Keratinocyte (primary cell): ENCODE results near the gene ONECUT1. TPM values are rescaled to one million over a fixed set of nuclear protein-coding genes. Genes with fewer than 3 reads are reported as not detected.
A peak's percentile ranks its signal among the peaks of the same experiment; 100 is the strongest.

Source experiments
- DNase-seq: peaks from one replicate; pipeline ENCODE4 v3.0.0-alpha.2; 2011; ENCODE audit warnings: low read depth, missing footprints, low spot score
- FAIRE-seq: peaks from 2 replicates; lab custom pipeline; 2011; peaks lifted over from hg19 to GRCh38; lab: Jason Lieb, UNC
- H2AFZ ChIP-seq: 2 replicates; pipeline ENCODE4 v1.6.0; 2012; ENCODE audit warnings: low read length, control low read depth, inconsistent platforms; ENCODE audit not compliant: control insufficient read depth
- H3K27ac ChIP-seq: 2 replicates; pipeline ENCODE4 v1.5.1; 2011; ENCODE audit warnings: low read length; ENCODE audit not compliant: control insufficient read depth, insufficient read depth
- H3K27me3 ChIP-seq: 3 replicates; pipeline ENCODE4 v1.6.0; 2011; ENCODE audit warnings: low read length; ENCODE audit not compliant: control insufficient read depth, insufficient read depth; ENCODE audit errors: extremely low read depth
- H3K36me3 ChIP-seq, 2 experiments: 2 replicates in 1 of 2; 3 replicates in 1 of 2; pipeline ENCODE4 v1.5.1; 2011; ENCODE audit warnings: low read length in 2 of 2, mild to moderate bottlenecking in 1 of 2; ENCODE audit not compliant: control insufficient read depth in 2 of 2, insufficient read depth in 2 of 2; ENCODE audit errors: extremely low read depth in 1 of 2
- H3K4me1 ChIP-seq: 3 replicates; pipeline ENCODE4 v1.5.1; 2011; ENCODE audit warnings: low read length; ENCODE audit not compliant: control insufficient read depth, insufficient read depth; ENCODE audit errors: extremely low read depth
- H3K4me2 ChIP-seq: 3 replicates; pipeline ENCODE4 v1.6.0; 2011; ENCODE audit warnings: low read depth, low read length; ENCODE audit not compliant: control insufficient read depth, insufficient read depth; ENCODE audit errors: extremely low read depth
- H3K4me3 ChIP-seq, 3 experiments: fragments of 200-600 bp in 1 of 3; sonication (generic) in 1 of 3; 2 replicates in 2 of 3; 3 replicates in 1 of 3; pipeline ENCODE4 v1.5.1; 2011 to 2016; ENCODE audit warnings: low read length in 3 of 3, mild to moderate bottlenecking in 3 of 3, control low read depth in 2 of 3, inconsistent platforms in 1 of 3, low read depth in 1 of 3, mixed read lengths in 1 of 3, mixed run types in 1 of 3, moderate library complexity in 1 of 3; ENCODE audit not compliant: control insufficient read depth in 2 of 3, insufficient read depth in 2 of 3; ENCODE audit errors: extremely low read depth in 1 of 3
- H3K79me2 ChIP-seq: 2 replicates; pipeline ENCODE4 v1.6.0; 2012; ENCODE audit warnings: low read length; ENCODE audit not compliant: control insufficient read depth, insufficient read depth
- H3K9ac ChIP-seq: 3 replicates; pipeline ENCODE4 v1.6.0; 2011; ENCODE audit warnings: low read length; ENCODE audit not compliant: control insufficient read depth, insufficient read depth; ENCODE audit errors: extremely low read depth
- H3K9me1 ChIP-seq: 3 replicates; pipeline ENCODE4 v1.6.0; 2011; ENCODE audit warnings: low read length; ENCODE audit not compliant: control insufficient read depth, insufficient read depth; ENCODE audit errors: extremely low read depth
- H3K9me3 ChIP-seq: 2 replicates; pipeline ENCODE4 v1.5.1; 2012; ENCODE audit warnings: low read depth, low read length; ENCODE audit not compliant: control insufficient read depth
- H4K20me1 ChIP-seq: 3 replicates; pipeline ENCODE4 v1.6.0; 2011; ENCODE audit warnings: low read length; ENCODE audit not compliant: control insufficient read depth, insufficient read depth; ENCODE audit errors: extremely low read depth
- EZH2 ChIP-seq: IDR thresholded peaks from one replicate; pipeline ENCODE4 v1.6.1; 2012; ENCODE audit warnings: inconsistent platforms, mild to moderate bottlenecking, low read length, moderate library complexity
- dilution Hi-C: fragments of 300-500 bp; cut with MboI; formaldehyde crosslinking; loops from one replicate; pipeline ENCODE4 v1.7.0; 2020; ENCODE audit warnings: low sequenced_read_pairs; ENCODE audit not compliant: extremely low pct_ligation_motif_present
- polyA plus RNA-seq, 5 experiments: library from polyadenylated mRNA; depleted of rRNA in 3 of 5; stranded (reverse) in 3 of 5; stranded (forward) in 1 of 5; unstranded in 1 of 5; fragments of >200 nt; gene quantifications; 1 replicate in 1 of 5; 2 replicates in 3 of 5; 3 replicates in 1 of 5; pipeline versions ENCODE4 v1.2.1 to v1.2.3, GENCODE V29; 2011 to 2012; ENCODE audit warnings: missing spikeins in 2 of 5, low read depth in 1 of 5, low replicate concordance in 1 of 5
- TF ChIP-seq, protein P1 (sequence below), 3 experiments: IDR thresholded peaks in 1 of 3; conservative IDR thresholded peaks in 1 of 3; optimal IDR thresholded peaks in 1 of 3; 2 replicates in 2 of 3; 3 replicates in 1 of 3; pipeline versions ENCODE3 to v1.5.1; 2011; ENCODE audit warnings: low read length in 3 of 3, mild to moderate bottlenecking in 3 of 3, moderate library complexity in 2 of 3, control low read depth in 1 of 3, inconsistent platforms in 1 of 3; ENCODE audit not compliant: insufficient read depth in 2 of 3; ENCODE audit errors: extremely low read depth in 1 of 3

The ONECUT1 gene
- polyA plus RNA-seq, 1 donor (not counting 4 experiments of a cell fraction or from before 2014, with no cell fraction given), result not detected

DNA sequence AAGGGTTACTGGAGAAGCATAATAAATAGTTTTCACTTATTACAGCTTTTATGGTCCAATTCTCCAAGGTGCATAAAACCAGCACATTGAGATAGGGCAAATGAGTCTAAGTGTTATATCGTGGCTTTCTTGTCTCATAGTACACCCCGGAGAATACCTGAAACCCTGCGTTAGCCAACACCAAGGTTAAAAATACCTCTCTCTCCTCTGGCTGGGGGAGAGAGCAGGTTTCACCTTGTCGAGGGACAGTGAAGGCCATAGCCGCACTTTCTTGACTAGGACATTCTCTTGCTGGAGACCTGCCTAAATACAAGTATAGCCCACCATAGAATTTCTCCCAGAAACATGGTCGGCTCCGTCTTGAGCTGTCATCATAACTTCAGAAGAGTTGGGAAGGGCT, 59.5 kb downstream of the ONECUT1 start:
- Histone ChIP-seq H3K27ac (no peak overlapping the region), H3K9ac (no peak overlapping the region), H3K36me3 (no peaks in the 10 kb centered on the region), H3K9me3 (no peaks in the 10 kb centered on the region), H3K79me2 (no peaks in the 10 kb centered on the region), H3K9me1 (no peaks in the 10 kb centered on the region), H3K4me3 (no peak overlapping the region), H4K20me1 (no peaks in the 10 kb centered on the region), H3K27me3 (no peaks in the 10 kb centered on the region), H2AFZ (no peak overlapping the region), H3K4me1 (peaks cover 18% of the 10 kb centered on the region), H3K4me2 (peak overlapping the region; percentile 25)
- DNase-seq (no peak), FAIRE-seq (no peak)
- no peak for TF ChIP-seq EZH2
- TF ChIP-seq, protein P1, sequence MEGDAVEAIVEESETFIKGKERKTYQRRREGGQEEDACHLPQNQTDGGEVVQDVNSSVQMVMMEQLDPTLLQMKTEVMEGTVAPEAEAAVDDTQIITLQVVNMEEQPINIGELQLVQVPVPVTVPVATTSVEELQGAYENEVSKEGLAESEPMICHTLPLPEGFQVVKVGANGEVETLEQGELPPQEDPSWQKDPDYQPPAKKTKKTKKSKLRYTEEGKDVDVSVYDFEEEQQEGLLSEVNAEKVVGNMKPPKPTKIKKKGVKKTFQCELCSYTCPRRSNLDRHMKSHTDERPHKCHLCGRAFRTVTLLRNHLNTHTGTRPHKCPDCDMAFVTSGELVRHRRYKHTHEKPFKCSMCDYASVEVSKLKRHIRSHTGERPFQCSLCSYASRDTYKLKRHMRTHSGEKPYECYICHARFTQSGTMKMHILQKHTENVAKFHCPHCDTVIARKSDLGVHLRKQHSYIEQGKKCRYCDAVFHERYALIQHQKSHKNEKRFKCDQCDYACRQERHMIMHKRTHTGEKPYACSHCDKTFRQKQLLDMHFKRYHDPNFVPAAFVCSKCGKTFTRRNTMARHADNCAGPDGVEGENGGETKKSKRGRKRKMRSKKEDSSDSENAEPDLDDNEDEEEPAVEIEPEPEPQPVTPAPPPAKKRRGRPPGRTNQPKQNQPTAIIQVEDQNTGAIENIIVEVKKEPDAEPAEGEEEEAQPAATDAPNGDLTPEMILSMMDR (optimal IDR thresholded peaks at IDR 0.05 in 1 of 3, IDR thresholded peaks at IDR 0.05 in 1 of 3, conservative IDR thresholded peaks at IDR 0.05 in 1 of 3; ENCODE audit: extremely low read depth in 1 of 3, insufficient read depth in 2 of 3, low read length in 3 of 3), result no peak
- dilution Hi-C loops, result no loop called here

DNA sequence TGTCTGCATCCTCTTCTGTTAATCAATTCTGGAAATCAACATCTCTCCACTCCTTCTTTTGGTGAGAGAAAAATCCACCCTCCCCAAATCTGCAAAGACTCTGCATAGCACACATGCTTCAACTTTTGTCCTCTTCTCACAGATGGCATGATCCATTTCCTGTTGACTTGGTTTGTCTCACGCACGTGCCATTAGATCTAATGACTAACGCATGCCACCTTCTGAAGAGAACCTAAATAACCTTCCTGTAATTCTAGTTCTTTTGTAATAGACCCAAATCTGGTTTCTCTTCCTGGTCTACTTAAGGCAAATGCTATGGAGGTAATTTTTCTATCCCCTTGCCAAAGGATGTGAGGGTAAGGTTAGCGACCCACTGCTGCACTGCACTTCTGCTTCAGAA, 60.0 kb downstream of the ONECUT1 start:
- no peak overlapping the region for H3K4me3 ChIP-seq
- no peaks in the 10 kb centered on the region for H4K20me1 ChIP-seq
- no peaks in the 10 kb centered on the region for H3K27me3 ChIP-seq
- no peaks in the 10 kb centered on the region for H3K9me1 ChIP-seq
- no peaks in the 10 kb centered on the region for H3K36me3 ChIP-seq
- H3K79me2 ChIP-seq, result no peaks in the 10 kb centered on the region
- dilution Hi-C loops, result no loop called here
- H3K9me3 ChIP-seq, result no peaks in the 10 kb centered on the region
- DNase-seq, result no peak
- H3K4me1 ChIP-seq, result peaks cover 18% of the 10 kb centered on the region
- peak overlapping the region; percentile 40 for H2AFZ ChIP-seq
- FAIRE-seq, result peak; percentile 20
- H3K27ac ChIP-seq, result peak overlapping the region; percentile 59
- peak overlapping the region; percentile 25 for H3K4me2 ChIP-seq
- H3K9ac ChIP-seq, result no peak overlapping the region
- no peak for TF ChIP-seq EZH2
- TF ChIP-seq, protein P1 (optimal IDR thresholded peaks at IDR 0.05 in 1 of 3, IDR thresholded peaks at IDR 0.05 in 1 of 3, conservative IDR thresholded peaks at IDR 0.05 in 1 of 3; ENCODE audit: extremely low read depth in 1 of 3, insufficient read depth in 2 of 3, low read length in 3 of 3), result peak in 1 of 3 experiments; percentile 34
